ENCODE measurements around the gene HSP90B1. TPM values are rescaled to one million over a fixed set of nuclear protein-coding genes. Genes with fewer than 3 reads are reported as not detected.

The HSP90B1 gene
- total and polyA plus RNA-seq, 2 of the 13 experiments (the other 11 are each of a cell fraction or from before 2014, with no cell fraction given), result 800 to 954 TPM

DNA sequence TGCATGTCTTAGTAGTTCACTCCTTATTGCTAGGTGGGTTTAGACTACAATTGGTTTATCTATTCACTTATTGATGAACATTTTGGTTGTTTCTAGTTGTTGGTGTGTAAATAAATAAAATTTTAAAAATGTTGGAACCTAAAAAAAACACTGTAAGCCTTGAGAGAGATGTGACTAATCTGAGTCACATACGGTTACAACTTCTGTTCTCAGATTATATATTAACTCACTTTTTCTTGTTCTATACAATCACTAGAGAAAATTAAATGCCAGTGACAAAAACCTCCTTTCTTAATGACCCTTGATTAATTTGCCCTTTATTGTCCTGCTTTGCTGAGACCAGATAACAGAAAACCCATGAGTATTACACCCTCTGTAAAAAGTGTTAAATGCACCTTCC, 28.4 kb downstream of the HSP90B1 start:
- FAIRE-seq, result no peak
- ChIA-PET POLR2A (interaction anchor here (6.2 kb wide), 1 partner anchor 7 kb away, joined by 118 read pairs; the partner anchor contains the start of gene TDG), CTCF (ENCODE audit: low intra/inter-chr PET ratio, low total read pairs) (no interaction called here)
- Histone ChIP-seq H3K4me2 (ENCODE audit: low read depth, low read length) (peak overlapping the region; percentile 14; the same call in 1 of the 2 replicates), H3K36me3 (replicated peaks in 1 of 2; ENCODE audit: control insufficient read depth in 1 of 2, insufficient read depth in 2 of 2, low read length in 2 of 2) (peaks cover 3 to 7% of the 10 kb centered on the region in 2 experiments), H3K27me3 (ENCODE audit: control insufficient read depth in 1 of 2, insufficient read depth in 2 of 2, low read length in 2 of 2) (no peaks in the 10 kb centered on the region; a peak in 1 of 5 replicates), H4K20me1 (ENCODE audit: insufficient read depth, low read length) (no peaks in the 10 kb centered on the region), H3K9me3 (ENCODE audit: low read length) (no peaks in the 10 kb centered on the region), H2AFZ (ENCODE audit: low read length) (no peak overlapping the region), H3K4me3 (replicated peaks in 1 of 3; ENCODE audit: insufficient read depth in 1 of 3, low read depth in 2 of 3, low read length in 3 of 3) (no peak overlapping the region), H3K27ac (ENCODE audit: extremely low read length, insufficient read depth, low read length) (no peak overlapping the region), H3K4me1 (ENCODE audit: insufficient read depth, low read length) (peaks cover 57% of the 10 kb centered on the region), H3K9ac (ENCODE audit: insufficient read depth, low read depth, low read length) (no peak overlapping the region), H3K79me2 (ENCODE audit: insufficient read depth, low read length) (peaks cover 26% of the 10 kb centered on the region)
- ATAC-seq, result no peak
- no peak for TF ChIP-seq ZNF337 (CRISPR knock-in tag; IDR thresholded peaks at IDR 0.05; ENCODE audit: borderline replicate concordance, low read depth)
- WGBS (ENCODE audit: low lambda C conversion rate), result 8% methylated on average over 1 of the region's 1 CpG
- DNase-seq (ENCODE audit: low spot score), result no peak
- in situ Hi-C loops (cut with HindIII; ENCODE audit: extremely low pct_ligation_motif_present, low pct_unique_long_range_greater_than_20kb), result no loop called here
- intact Hi-C loops (cut with micrococcal nuclease; ENCODE audit: unreplicated experiment), result no loop called here
- no TSS peak for BruUV-seq (replicated peaks)

DNA sequence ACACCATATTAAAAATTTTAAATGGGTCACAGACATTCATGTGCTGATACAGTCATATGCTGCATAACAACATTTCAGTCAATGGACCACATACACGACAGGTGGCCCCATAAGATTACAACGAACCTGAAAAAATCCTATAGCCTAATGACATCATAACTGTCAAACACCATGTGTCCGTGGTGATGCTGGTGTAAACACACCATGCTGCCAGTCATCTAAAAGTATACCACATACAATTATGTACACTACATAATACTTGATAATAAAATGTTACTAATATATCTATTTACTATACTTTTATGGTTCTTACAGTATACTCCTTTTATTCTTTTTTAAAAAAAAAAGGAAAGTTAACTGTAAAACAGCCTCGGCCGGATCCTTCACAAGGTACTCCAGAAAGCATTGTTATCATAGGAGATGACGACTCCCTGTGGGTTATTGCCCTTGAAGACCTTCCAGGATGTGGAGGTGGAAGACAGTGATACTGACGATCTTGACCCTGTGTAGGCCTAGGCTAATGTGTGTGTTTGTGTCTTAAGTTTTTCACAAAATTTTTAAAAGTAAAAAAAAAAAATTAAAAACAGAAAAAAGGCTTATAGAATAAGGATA, 30.5 kb downstream of the HSP90B1 start:
- POLR2A ChIA-PET, result interaction anchor here (3.3 kb wide), 1 partner anchor 31 kb away, joined by 18 read pairs; the partner anchor contains the start of gene HSP90B1
- intact Hi-C loops (cut with micrococcal nuclease; ENCODE audit: unreplicated experiment), result loop anchor here (10.0 kb wide), 1 partner anchor 174 kb away; the partner anchor contains the start of gene NFYB
- 65% methylated on average over 7 of the region's 7 CpGs for WGBS (ENCODE audit: low lambda C conversion rate)
- no peaks in the 10 kb centered on the region for H3K36me3 ChIP-seq (replicated peaks in 1 of 2; ENCODE audit: control insufficient read depth in 1 of 2, insufficient read depth in 2 of 2, low read length in 2 of 2)
- no peak overlapping the region for H3K4me2 ChIP-seq (ENCODE audit: low read depth, low read length)
- no peak for FAIRE-seq
- no peak overlapping the region for H3K4me3 ChIP-seq (replicated peaks in 1 of 3; ENCODE audit: insufficient read depth in 1 of 3, low read depth in 2 of 3, low read length in 3 of 3)
- no peak overlapping the region for H3K9ac ChIP-seq (ENCODE audit: insufficient read depth, low read depth, low read length)
- no TSS peak for BruUV-seq (replicated peaks)
- H3K9me3 ChIP-seq (ENCODE audit: low read length), result no peaks in the 10 kb centered on the region
- H3K4me1 ChIP-seq (ENCODE audit: insufficient read depth, low read length), result peaks cover 47% of the 10 kb centered on the region
- CTCF ChIA-PET (ENCODE audit: low intra/inter-chr PET ratio, low total read pairs), result no interaction called here
- H3K27ac ChIP-seq (ENCODE audit: extremely low read length, insufficient read depth, low read length), result no peak overlapping the region
- no peak overlapping the region for H2AFZ ChIP-seq (ENCODE audit: low read length)
- no peaks in the 10 kb centered on the region; a peak in 1 of 5 replicates for H3K27me3 ChIP-seq (ENCODE audit: control insufficient read depth in 1 of 2, insufficient read depth in 2 of 2, low read length in 2 of 2)
- in situ Hi-C loops (cut with HindIII; ENCODE audit: extremely low pct_ligation_motif_present, low pct_unique_long_range_greater_than_20kb), result no loop called here
- H3K79me2 ChIP-seq (ENCODE audit: insufficient read depth, low read length), result peaks cover 30% of the 10 kb centered on the region
- no peak for DNase-seq (ENCODE audit: low spot score)
- no peak for ATAC-seq
- no peaks in the 10 kb centered on the region for H4K20me1 ChIP-seq (ENCODE audit: insufficient read depth, low read length)
- peak; percentile 40; the same call in 1 of the 2 replicates for TF ChIP-seq CREB1 (IDR thresholded peaks at IDR 0.05)
- TF ChIP-seq CREB1 (CRISPR knock-in tag; IDR thresholded peaks at IDR 0.05), result no peak
- TF ChIP-seq ZNF33A (CRISPR knock-in tag; IDR thresholded peaks at IDR 0.05; ENCODE audit: borderline replicate concordance), result no peak
- 0 out of 2 replicates have a peak, but pooled peaks have one; percentile 3 for TF ChIP-seq ATF7 (IDR thresholded peaks at IDR 0.05)
- no peak for TF ChIP-seq ATF7 (CRISPR knock-in tag; IDR thresholded peaks at IDR 0.05)
- TF ChIP-seq POLR2A (IDR thresholded peaks at IDR 0.05; ENCODE audit: insufficient read depth in 1 of 2, low read depth in 2 of 2, low read length in 2 of 2), result no peak
